ENCODE data around the gene ELMO1. TPM values are rescaled to one million over a fixed set of nuclear protein-coding genes. Genes with fewer than 3 reads are reported as not detected.

Gene ELMO1
- total and polyA plus RNA-seq, 10 donors: 26.0 to 494 (median 201) TPM

DNA sequence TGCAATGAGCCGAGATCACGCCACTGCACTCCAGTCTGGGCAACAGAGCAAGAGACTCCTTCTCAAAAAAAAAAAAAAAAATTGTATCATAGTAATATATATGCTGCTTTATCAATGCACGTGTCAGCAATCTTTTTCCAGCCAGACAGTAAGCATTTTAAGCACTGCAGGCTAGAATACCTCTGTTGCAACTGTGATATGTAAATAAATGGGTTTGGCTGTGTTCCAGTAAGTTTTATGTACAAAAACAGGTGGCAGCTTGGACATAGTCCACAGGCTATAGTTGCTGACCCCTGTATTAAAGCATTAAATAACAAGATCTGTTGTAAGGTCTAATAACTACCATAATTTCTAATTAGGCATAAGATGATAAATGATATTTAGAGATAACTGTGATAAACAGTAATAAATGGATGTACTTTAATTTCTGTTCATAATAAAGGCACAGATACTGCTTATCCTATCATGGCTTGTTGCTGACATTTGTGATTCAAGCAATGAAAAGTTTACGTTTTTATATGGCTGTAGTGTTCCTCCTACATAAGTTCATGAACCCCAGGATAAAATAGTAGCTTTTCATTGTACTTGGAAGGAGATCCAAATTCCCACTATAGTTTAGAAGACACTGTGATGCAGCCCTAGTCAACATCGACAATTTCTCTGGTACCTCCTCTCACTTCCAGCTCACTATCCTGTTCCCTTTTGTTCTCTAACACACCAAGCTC is 161.4 kb downstream of the ELMO1 start:
- Histone ChIP-seq H3K9me3 (no peaks in the 10 kb centered on the region), H3K36me3 (peaks cover 0 to 6% (median 0%) of the 10 kb centered on the region in 6 donors), H3K4me1 (peaks cover 28 to 82% (median 57%) of the 10 kb centered on the region in 6 donors), H3K4me3 (no peak overlapping the region), H3K27me3 (replicated peaks in 1 of 7) (no peaks in the 10 kb centered on the region), H3K27ac (peak overlapping the region in 4 of 8 donors; percentile 15 to 50 (median 28))
- TF ChIP-seq CTCF (IDR thresholded peaks at IDR 0.05 in 8 of 11, conservative IDR thresholded peaks at IDR 0.05 in 3 of 11): no peak
- no peak for TF ChIP-seq POLR2AphosphoS5 (IDR thresholded peaks at IDR 0.05)
- intact Hi-C loops (cut with DNase I; ENCODE audit: low total_unique reads): no loop called here
- DNase-seq: no peak
- 60 to 70% (median 62%) methylated on average over 5 of the region's 5 CpGs for WGBS, 5 donors

DNA sequence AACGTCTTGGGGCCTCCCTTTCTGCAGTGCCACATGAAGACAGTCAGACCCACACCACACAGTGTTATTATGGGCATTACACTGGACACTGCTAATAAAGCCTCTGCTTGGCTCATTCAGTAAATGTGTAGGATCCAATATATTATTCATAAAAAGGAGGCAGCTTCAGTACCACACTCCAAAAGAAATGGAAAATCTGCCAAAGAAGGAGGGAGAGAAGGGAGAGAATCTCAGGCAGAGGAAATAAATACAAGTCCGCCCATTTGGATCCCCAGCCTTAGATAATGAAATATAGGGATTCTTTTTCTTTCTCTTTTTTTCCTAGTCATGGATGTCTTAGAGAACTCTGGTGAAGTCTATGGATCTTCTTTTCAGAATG is 162.2 kb downstream of the ELMO1 start:
- Histone ChIP-seq H3K4me3 (no peak overlapping the region), H3K27me3 (replicated peaks in 1 of 7) (no peaks in the 10 kb centered on the region), H3K4me1 (peaks cover 36 to 86% (median 62%) of the 10 kb centered on the region in 6 donors), H3K27ac (peak overlapping the region in 3 of 8 donors; percentile 25 to 51 (median 50)), H3K36me3 (peaks cover 0 to 10% (median 0%) of the 10 kb centered on the region in 6 donors), H3K9me3 (no peaks in the 10 kb centered on the region)
- 40 to 72% (median 53%) methylated on average over 2 of the region's 2 CpGs for WGBS, 5 donors
- intact Hi-C loops (cut with DNase I; ENCODE audit: low total_unique reads): no loop called here
- DNase-seq: no peak
- no peak for TF ChIP-seq CTCF (IDR thresholded peaks at IDR 0.05 in 8 of 11, conservative IDR thresholded peaks at IDR 0.05 in 3 of 11)
- TF ChIP-seq POLR2AphosphoS5 (IDR thresholded peaks at IDR 0.05): no peak
- no peak for TF ChIP-seq POLR2A (IDR thresholded peaks at IDR 0.05)

- H3K27ac ChIP-seq: peak overlapping the region in 3 of 8 donors; percentile 25 to 51 (median 50)
- no peak for DNase-seq
- H3K4me3 ChIP-seq: no peak overlapping the region
- TF ChIP-seq CTCF (IDR thresholded peaks at IDR 0.05 in 8 of 11, conservative IDR thresholded peaks at IDR 0.05 in 3 of 11): no peak
- no peak for TF ChIP-seq POLR2AphosphoS5 (IDR thresholded peaks at IDR 0.05)
- TF ChIP-seq POLR2A (IDR thresholded peaks at IDR 0.05): peak in 1 of 3 donors; percentile 7
- peaks cover 0 to 10% (median 0%) of the 10 kb centered on the region in 6 donors for H3K36me3 ChIP-seq
- H3K9me3 ChIP-seq: no peaks in the 10 kb centered on the region
- H3K27me3 ChIP-seq (replicated peaks in 1 of 7): no peaks in the 10 kb centered on the region
- peaks cover 37 to 84% (median 59%) of the 10 kb centered on the region in 6 donors for H3K4me1 ChIP-seq
- 30 to 44% (median 34%) methylated on average over 5 of the region's 5 CpGs for WGBS, 5 donors
- intact Hi-C loops (cut with DNase I; ENCODE audit: low total_unique reads): no loop called here
Measured at GRCh38 chr7:37285706-37286453, 162.8 kb downstream of the ELMO1 start.

DNA sequence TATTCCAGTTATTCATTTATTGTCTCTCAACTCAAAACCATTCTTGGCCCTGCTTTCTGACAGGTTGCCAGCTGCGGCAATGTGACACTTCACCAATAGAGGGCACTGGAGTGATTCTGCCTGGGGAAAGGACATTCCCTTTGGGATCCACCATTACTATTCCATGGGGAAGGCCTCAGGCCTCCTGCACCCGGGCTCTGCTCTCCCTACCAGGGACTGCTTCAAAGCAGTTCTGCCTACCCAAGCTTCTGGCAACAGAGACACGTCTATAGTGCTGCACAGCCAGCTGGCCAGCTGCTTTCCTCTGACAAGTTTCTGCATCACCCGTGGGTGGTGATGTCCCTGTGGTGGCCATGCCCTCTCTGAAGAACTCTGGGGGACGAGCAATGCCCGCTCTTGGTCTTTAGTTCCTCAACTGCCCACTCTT is 163.8 kb downstream of the ELMO1 start:
- no peak for DNase-seq
- H3K9me3 ChIP-seq: no peaks in the 10 kb centered on the region
- WGBS, 5 donors: 46 to 73% (median 62%) methylated on average over 6 of the region's 6 CpGs
- intact Hi-C loops (cut with DNase I; ENCODE audit: low total_unique reads): no loop called here
- no peak overlapping the region for H3K4me3 ChIP-seq
- TF ChIP-seq POLR2A (IDR thresholded peaks at IDR 0.05): no peak
- TF ChIP-seq POLR2AphosphoS5 (IDR thresholded peaks at IDR 0.05): peak in 1 of 3 donors; percentile 28
- peak in 10 of 11 experiments; percentile 54 to 82 (median 69) for TF ChIP-seq CTCF (IDR thresholded peaks at IDR 0.05 in 8 of 11, conservative IDR thresholded peaks at IDR 0.05 in 3 of 11)
- peaks cover 37 to 73% (median 56%) of the 10 kb centered on the region in 6 donors for H3K4me1 ChIP-seq
- H3K36me3 ChIP-seq: peaks cover 0 to 10% (median 0%) of the 10 kb centered on the region in 6 donors
- peak overlapping the region in 4 of 8 donors; percentile 12 to 51 (median 38) for H3K27ac ChIP-seq
- no peaks in the 10 kb centered on the region for H3K27me3 ChIP-seq (replicated peaks in 1 of 7)

Measured in spleen (tissue), 11 donors.